GM12878 (cell line): Measurements from ENCODE around the gene PHYH. TPM values are rescaled to one million over a fixed set of nuclear protein-coding genes. Genes with fewer than 3 reads are reported as not detected.

Experiments
- ATAC-seq: fragments of 200-7000 bp; cut with Tn5 transposase; 3 replicates; pipeline ENCODE4 v1.9.1; 2020; ENCODE audit warnings: mild to moderate bottlenecking, moderate library complexity
- BruUV-seq: library from RNA; stranded (reverse); fragments of 400-500 nt; replicated peaks from 2 replicates; lab custom pipeline; 2021; lab: Mats Ljungman, UMichigan
- CTCF ChIA-PET: fragments of 300-600 bp; sonication (Branson Sonifier 250); formaldehyde crosslinking; extraction: SDS; loops from one replicate; lab custom pipeline; 2021; ENCODE audit warnings: inconsistent platforms; lab: Yijun Ruan, JAX
- POLR2A ChIA-PET: fragments of 350-600 bp; formaldehyde crosslinking; extraction: SDS; loops from one replicate; lab custom pipeline; 2021; ENCODE audit warnings: inconsistent platforms; lab: Charles Lee
- RAD21 ChIA-PET: fragments of 300-600 bp; sonication (Branson Sonifier 250); formaldehyde crosslinking; loops from one replicate; lab custom pipeline; 2023; ENCODE audit warnings: antibody characterized with exemption; ENCODE audit not compliant: unreplicated experiment; lab: Charles Lee
- SMC1A ChIA-PET: fragments of 300-600 bp; sonication (Branson Sonifier 250); formaldehyde crosslinking; loops from one replicate; lab custom pipeline; 2023; ENCODE audit not compliant: unreplicated experiment, uncharacterized antibody; lab: Charles Lee
- DNase-seq: peaks from one replicate; pipeline ENCODE4 v3.0.0-alpha.2; 2011; ENCODE audit warnings: low read depth, low spot score
- FAIRE-seq: peaks from 3 replicates; lab custom pipeline; 2011; peaks lifted over from hg19 to GRCh38; lab: Jason Lieb, UNC
- H2AFZ ChIP-seq: 2 replicates; pipeline ENCODE4 v1.6.0; 2011; ENCODE audit warnings: low read depth, low read length, control low read depth; ENCODE audit not compliant: control insufficient read depth
- H3K27ac ChIP-seq: 2 replicates; pipeline ENCODE4 v1.5.1; 2011; ENCODE audit warnings: control low read depth; ENCODE audit not compliant: control insufficient read depth, insufficient read depth
- H3K27me3 ChIP-seq, 2 experiments: replicated peaks in 1 of 2; 2 replicates each; pipeline versions ENCODE4 v1.6.0 to v1.6.1; 2011; ENCODE audit warnings: low read length in 1 of 2; ENCODE audit not compliant: control insufficient read depth in 2 of 2, insufficient read depth in 2 of 2
- H3K36me3 ChIP-seq, 2 experiments: 2 replicates each; pipeline ENCODE4 v1.5.1; 2011; ENCODE audit warnings: low read length in 1 of 2; ENCODE audit not compliant: control insufficient read depth in 2 of 2, insufficient read depth in 2 of 2
- H3K4me1 ChIP-seq: 2 replicates; pipeline ENCODE4 v1.6.1; 2011; ENCODE audit warnings: mild to moderate bottlenecking, low read length, moderate library complexity, mixed read lengths; ENCODE audit not compliant: control insufficient read depth, insufficient read depth
- H3K4me2 ChIP-seq: 2 replicates; pipeline ENCODE4 v1.6.0; 2011; ENCODE audit warnings: control low read depth; ENCODE audit not compliant: control insufficient read depth, insufficient read depth
- H3K4me3 ChIP-seq: fragments of 200-600 bp; sonication (generic); 2 replicates; pipeline ENCODE4 v1.5.1; 2016
- H3K79me2 ChIP-seq: 2 replicates; pipeline ENCODE4 v1.6.0; 2011; ENCODE audit warnings: low read length; ENCODE audit not compliant: control insufficient read depth, insufficient read depth
- H3K9ac ChIP-seq: 2 replicates; pipeline ENCODE4 v1.8.0; 2011; ENCODE audit warnings: low read length, control low read depth, mixed read lengths; ENCODE audit not compliant: control insufficient read depth, insufficient read depth
- H3K9me3 ChIP-seq: replicated peaks from 3 replicates; pipeline ENCODE4 v1.5.1; 2011; ENCODE audit warnings: mild to moderate bottlenecking, low read length; ENCODE audit not compliant: control insufficient read depth, insufficient read depth
- H4K20me1 ChIP-seq: 2 replicates; pipeline ENCODE4 v1.6.0; 2011; ENCODE audit not compliant: control insufficient read depth, insufficient read depth
- CBX3 ChIP-seq: fragments of 200-600 bp; sonication (generic); IDR thresholded peaks from 2 replicates; pipeline ENCODE4 v1.6.1; 2016; ENCODE audit warnings: low read depth, borderline replicate concordance
- CHD2 ChIP-seq: IDR thresholded peaks from 2 replicates; pipeline ENCODE4 v1.6.1; 2011; ENCODE audit warnings: low read depth, low read length, improper control_type of control experiment, borderline replicate concordance
- HCFC1 ChIP-seq: fragments of 150-350 bp; IDR thresholded peaks from 2 replicates; pipeline ENCODE4 v1.6.1; 2014; ENCODE audit warnings: low read length
- MAX ChIP-seq: IDR thresholded peaks from 2 replicates; pipeline ENCODE4 v1.6.1; 2012; ENCODE audit warnings: low read depth, low read length, improper control_type of control experiment
- NFIC ChIP-seq: IDR thresholded peaks from 2 replicates; pipeline ENCODE4 v1.6.1; 2012; ENCODE audit warnings: low read depth, mild to moderate bottlenecking, inconsistent platforms, low read length, moderate library complexity
- PAX8 ChIP-seq: fragments of 450-650 bp; IDR thresholded peaks from 2 replicates; pipeline ENCODE4 v1.6.1; 2017; ENCODE audit warnings: mild to moderate bottlenecking, moderate library complexity
- RAD21 ChIP-seq: IDR thresholded peaks from 2 replicates; pipeline ENCODE4 v1.6.1; 2011; ENCODE audit warnings: mild to moderate bottlenecking, low read depth, low read length, moderate library complexity; ENCODE audit not compliant: insufficient read depth
- SIX5 ChIP-seq: IDR thresholded peaks from 2 replicates; pipeline ENCODE4 v1.6.1; 2011; ENCODE audit warnings: mild to moderate bottlenecking, low read depth, low read length, moderate library complexity; ENCODE audit not compliant: severe bottlenecking
- SMAD1 ChIP-seq: fragments of 450-650 bp; IDR thresholded peaks from 2 replicates; pipeline ENCODE4 v1.6.1; 2018; ENCODE audit warnings: mild to moderate bottlenecking, low read depth; ENCODE audit not compliant: partially characterized antibody
- SUPT20H ChIP-seq: IDR thresholded peaks from 2 replicates; pipeline ENCODE4 v1.6.1; 2011; ENCODE audit warnings: low read depth, mild to moderate bottlenecking, low read length, moderate library complexity, borderline replicate concordance; ENCODE audit not compliant: control insufficient read depth
- YBX1 ChIP-seq: fragments of 450-650 bp; IDR thresholded peaks from 2 replicates; pipeline ENCODE4 v1.6.1; 2016; ENCODE audit warnings: antibody characterized with exemption
- ZBED1 ChIP-seq: IDR thresholded peaks from 2 replicates; pipeline ENCODE4 v1.6.1; 2016; ENCODE audit warnings: borderline replicate concordance
- ZNF24 ChIP-seq: fragments of 450-650 bp; IDR thresholded peaks from 2 replicates; pipeline ENCODE4 v1.6.1; 2017; ENCODE audit warnings: antibody characterized with exemption, mild to moderate bottlenecking
- WGBS: methylation state at CpG from one replicate; pipeline ENCODE4 v1.1.6; 2016; ENCODE audit warnings: low lambda C conversion rate; ENCODE audit not compliant: insufficient replicate concordance, insufficient coverage; ENCODE audit errors: missing lambda C conversion rate; 5-methylcytosine and 5-hydroxymethylcytosine counted together
- in situ Hi-C: fragments of 300-500 bp; cut with MboI; formaldehyde crosslinking; loops from 9 replicates; pipeline ENCODE4 v1.14.3; 2018; ENCODE audit warnings: mixed read lengths
- intact Hi-C: fragments of 100-400 bp; cut with micrococcal nuclease; formaldehyde crosslinking; loops from one replicate; pipeline ENCODE4 v1.14.2; 2022; ENCODE audit not compliant: unreplicated experiment
- polyA plus RNA-seq, 11 experiments: library from polyadenylated mRNA; depleted of rRNA in 4 of 11; unstranded in 6 of 11; stranded (reverse) in 5 of 11; fragments of >200 nt; fragmentation: Nextera tagmentation in 4 of 11; fragmentation: Illumina TruSeq in 1 of 11; extraction: Ambion mirVana in 4 of 11; extraction: Trizol in 1 of 11; gene quantifications; 1 replicate in 1 of 11; 2 replicates in 10 of 11; pipeline versions ENCODE4 v1.2.1 to v1.2.3, GENCODE V29; 2011 to 2016; ENCODE audit warnings: inconsistent platforms in 2 of 11, missing spikeins in 2 of 11, low read depth in 1 of 11
- total RNA-seq, 4 experiments: library from RNA; depleted of rRNA in 3 of 4; stranded (reverse); fragments of >200 nt in 3 of 4; fragmentation: Illumina TruSeq in 1 of 4; extraction: Trizol in 1 of 4; gene quantifications; 2 replicates each; pipeline versions ENCODE4 v1.2.1 to v1.2.3, GENCODE V29; 2013 to 2021
- TF ChIP-seq, protein P1 (sequence below): fragments of 450-650 bp; IDR thresholded peaks from 2 replicates; pipeline ENCODE4 v1.6.1; 2016; ENCODE audit warnings: mild to moderate bottlenecking, moderate library complexity, borderline replicate concordance
- TF ChIP-seq, protein P2 (sequence below): fragments of 450-650 bp; formaldehyde crosslinking; IDR thresholded peaks from 2 replicates; pipeline ENCODE4 v1.4.0; 2022; ENCODE audit warnings: mild to moderate bottlenecking, moderate library complexity
- TF ChIP-seq, protein P3 (sequence below): fragments of 450-650 bp; IDR thresholded peaks from 2 replicates; pipeline ENCODE4 v1.6.1; 2017; ENCODE audit warnings: borderline replicate concordance

The PHYH gene
- total and polyA plus RNA-seq, 10 of the 15 experiments (the other 5 are each of a cell fraction or from before 2014, with no cell fraction given): 3.2 to 10.3 (median 5.0) TPM

GRCh38 chr10:13253726-13254125, 46.1 kb downstream of the PHYH start:
- no peak overlapping the region for H3K9ac ChIP-seq
- ChIA-PET SMC1A (no interaction called here), CTCF (no interaction called here), POLR2A (no interaction called here), RAD21 (no interaction called here)
- H3K4me1 ChIP-seq: no peaks in the 10 kb centered on the region
- no peaks in the 10 kb centered on the region for H4K20me1 ChIP-seq
- ATAC-seq (no peak), FAIRE-seq (no peak), DNase-seq (no peak)
- no peak overlapping the region for H3K4me2 ChIP-seq
- WGBS: 62% methylated on average over 4 of the region's 4 CpGs
- no TSS peak for BruUV-seq
- H3K27ac ChIP-seq: no peak overlapping the region
- H3K27me3 ChIP-seq: no peaks in the 10 kb centered on the region; a peak in 1 of 4 replicates
- no peak overlapping the region for H3K4me3 ChIP-seq
- H3K36me3 ChIP-seq: no peaks in the 10 kb centered on the region
- intact Hi-C loops (no loop called here), in situ Hi-C loops (no loop called here)
- H3K9me3 ChIP-seq: no peaks in the 10 kb centered on the region
- no peak overlapping the region for H2AFZ ChIP-seq
- H3K79me2 ChIP-seq: no peaks in the 10 kb centered on the region
- TF ChIP-seq ZNF24 (no peak), MAX (no peak), HCFC1 (no peak), SMAD1 (no peak), YBX1 (no peak), RAD21 (no peak), SIX5 (no peak), CHD2 (no peak), ZBED1 (no peak), NFIC (no peak), SUPT20H (no peak), PAX8 (no peak), CBX3 (no peak)
- TF ChIP-seq, protein P1, sequence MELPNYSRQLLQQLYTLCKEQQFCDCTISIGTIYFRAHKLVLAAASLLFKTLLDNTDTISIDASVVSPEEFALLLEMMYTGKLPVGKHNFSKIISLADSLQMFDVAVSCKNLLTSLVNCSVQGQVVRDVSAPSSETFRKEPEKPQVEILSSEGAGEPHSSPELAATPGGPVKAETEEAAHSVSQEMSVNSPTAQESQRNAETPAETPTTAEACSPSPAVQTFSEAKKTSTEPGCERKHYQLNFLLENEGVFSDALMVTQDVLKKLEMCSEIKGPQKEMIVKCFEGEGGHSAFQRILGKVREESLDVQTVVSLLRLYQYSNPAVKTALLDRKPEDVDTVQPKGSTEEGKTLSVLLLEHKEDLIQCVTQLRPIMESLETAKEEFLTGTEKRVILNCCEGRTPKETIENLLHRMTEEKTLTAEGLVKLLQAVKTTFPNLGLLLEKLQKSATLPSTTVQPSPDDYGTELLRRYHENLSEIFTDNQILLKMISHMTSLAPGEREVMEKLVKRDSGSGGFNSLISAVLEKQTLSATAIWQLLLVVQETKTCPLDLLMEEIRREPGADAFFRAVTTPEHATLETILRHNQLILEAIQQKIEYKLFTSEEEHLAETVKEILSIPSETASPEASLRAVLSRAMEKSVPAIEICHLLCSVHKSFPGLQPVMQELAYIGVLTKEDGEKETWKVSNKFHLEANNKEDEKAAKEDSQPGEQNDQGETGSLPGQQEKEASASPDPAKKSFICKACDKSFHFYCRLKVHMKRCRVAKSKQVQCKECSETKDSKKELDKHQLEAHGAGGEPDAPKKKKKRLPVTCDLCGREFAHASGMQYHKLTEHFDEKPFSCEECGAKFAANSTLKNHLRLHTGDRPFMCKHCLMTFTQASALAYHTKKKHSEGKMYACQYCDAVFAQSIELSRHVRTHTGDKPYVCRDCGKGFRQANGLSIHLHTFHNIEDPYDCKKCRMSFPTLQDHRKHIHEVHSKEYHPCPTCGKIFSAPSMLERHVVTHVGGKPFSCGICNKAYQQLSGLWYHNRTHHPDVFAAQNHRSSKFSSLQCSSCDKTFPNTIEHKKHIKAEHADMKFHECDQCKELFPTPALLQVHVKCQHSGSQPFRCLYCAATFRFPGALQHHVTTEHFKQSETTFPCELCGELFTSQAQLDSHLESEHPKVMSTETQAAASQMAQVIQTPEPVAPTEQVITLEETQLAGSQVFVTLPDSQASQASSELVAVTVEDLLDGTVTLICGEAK: no peak
- TF ChIP-seq, protein P2, sequence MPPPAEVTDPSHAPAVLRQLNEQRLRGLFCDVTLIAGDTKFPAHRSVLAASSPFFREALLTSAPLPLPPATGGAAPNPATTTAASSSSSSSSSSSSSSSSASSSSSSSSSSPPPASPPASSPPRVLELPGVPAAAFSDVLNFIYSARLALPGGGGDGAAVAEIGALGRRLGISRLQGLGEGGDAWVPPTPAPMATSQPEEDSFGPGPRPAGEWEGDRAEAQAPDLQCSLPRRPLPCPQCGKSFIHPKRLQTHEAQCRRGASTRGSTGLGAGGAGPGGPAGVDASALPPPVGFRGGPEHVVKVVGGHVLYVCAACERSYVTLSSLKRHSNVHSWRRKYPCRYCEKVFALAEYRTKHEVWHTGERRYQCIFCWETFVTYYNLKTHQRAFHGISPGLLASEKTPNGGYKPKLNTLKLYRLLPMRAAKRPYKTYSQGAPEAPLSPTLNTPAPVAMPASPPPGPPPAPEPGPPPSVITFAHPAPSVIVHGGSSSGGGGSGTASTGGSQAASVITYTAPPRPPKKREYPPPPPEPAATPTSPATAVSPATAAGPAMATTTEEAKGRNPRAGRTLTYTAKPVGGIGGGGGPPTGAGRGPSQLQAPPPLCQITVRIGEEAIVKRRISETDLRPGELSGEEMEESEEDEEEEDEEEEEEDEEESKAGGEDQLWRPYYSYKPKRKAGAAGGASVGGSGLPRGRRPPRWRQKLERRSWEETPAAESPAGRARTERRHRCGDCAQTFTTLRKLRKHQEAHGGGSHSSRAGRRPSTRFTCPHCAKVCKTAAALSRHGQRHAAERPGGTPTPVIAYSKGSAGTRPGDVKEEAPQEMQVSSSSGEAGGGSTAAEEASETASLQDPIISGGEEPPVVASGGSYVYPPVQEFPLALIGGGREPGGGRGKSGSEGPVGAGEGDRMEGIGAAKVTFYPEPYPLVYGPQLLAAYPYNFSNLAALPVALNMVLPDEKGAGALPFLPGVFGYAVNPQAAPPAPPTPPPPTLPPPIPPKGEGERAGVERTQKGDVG (CRISPR knock-in tag): no peak
- TF ChIP-seq, protein P3, sequence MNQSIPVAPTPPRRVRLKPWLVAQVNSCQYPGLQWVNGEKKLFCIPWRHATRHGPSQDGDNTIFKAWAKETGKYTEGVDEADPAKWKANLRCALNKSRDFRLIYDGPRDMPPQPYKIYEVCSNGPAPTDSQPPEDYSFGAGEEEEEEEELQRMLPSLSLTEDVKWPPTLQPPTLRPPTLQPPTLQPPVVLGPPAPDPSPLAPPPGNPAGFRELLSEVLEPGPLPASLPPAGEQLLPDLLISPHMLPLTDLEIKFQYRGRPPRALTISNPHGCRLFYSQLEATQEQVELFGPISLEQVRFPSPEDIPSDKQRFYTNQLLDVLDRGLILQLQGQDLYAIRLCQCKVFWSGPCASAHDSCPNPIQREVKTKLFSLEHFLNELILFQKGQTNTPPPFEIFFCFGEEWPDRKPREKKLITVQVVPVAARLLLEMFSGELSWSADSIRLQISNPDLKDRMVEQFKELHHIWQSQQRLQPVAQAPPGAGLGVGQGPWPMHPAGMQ: no peak
